Fibroblast of peridontal ligament (primary cell): ENCODE results near the gene NKTR.
"Not testable (repeated sequence)": the region's sequence is repeated elsewhere in the genome, so short reads cannot be mapped to it uniquely, and the experiment has no call there.

Source experiments
- DNase-seq: peaks from one replicate; pipeline ENCODE4 v3.0.0-alpha.2; 2010; ENCODE audit errors: extremely low read depth

NKTR gene

DNA sequence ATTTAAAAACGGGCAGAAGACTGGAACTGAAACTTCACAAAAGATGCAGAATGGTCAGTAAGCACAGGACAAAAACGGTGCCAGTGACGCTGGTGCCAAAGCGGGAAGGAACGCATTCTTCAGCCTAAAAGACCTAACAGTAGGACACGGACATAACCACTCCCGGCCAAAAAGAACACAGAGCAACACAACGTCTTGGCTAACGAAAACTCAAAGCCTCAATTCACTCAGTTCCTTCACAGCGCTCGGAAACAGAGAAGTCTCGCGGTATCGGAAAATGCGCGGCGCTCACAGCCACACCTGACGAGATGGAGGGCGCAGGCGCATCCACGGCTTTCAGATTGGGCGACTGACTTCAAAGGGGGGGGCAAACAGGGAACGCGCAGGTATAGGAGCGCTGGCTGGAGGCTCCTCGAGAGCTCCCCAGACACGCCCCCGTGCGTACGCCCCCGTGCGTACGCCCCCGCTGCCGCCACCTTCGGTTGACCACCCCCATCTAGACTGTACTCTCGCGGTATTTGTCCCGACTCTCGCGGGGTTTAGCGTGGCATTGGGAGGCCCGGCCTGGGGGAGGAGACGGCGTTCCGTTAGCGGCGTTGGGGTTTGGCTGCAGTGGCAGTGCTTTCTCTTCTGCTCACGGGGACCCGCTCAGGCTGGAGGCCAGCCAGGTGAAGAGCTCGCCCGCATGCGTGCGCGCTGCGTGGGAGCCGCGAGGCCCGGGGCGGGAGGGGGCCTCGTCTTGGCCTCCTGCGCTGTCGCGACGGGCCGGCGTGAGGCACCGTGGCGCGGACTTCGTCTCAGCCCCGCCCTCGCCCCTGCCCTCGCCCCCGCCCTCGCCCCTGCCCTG is at the start of gene NKTR:
TSS of gene NKTR (plus strand) at position 576 of the 847 bp plus-strand sequence. CDS start 321 bp downstream, outside the sequence.
- DNase-seq: peak; percentile 96

DNA sequence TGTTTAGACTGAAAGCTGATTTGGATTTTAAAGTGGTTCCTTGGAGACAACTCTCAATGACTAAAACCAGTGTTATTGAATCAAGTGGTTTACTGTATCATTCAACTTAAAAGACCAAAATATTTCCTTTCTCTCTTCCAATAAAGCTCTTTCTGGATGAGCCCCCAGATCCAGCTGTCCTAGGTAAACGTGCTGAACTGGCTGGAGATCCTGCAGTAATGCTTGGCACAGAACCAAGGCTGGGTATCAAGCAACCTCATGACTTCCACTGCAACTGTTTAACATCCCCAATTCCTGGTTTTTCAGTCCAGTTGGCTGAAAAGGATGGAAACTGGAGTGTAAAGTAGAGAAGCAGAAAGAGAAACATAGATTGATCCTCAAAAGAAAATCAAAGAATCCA is 47.7 kb upstream of the NKTR start:
- DNase-seq: no peak

DNA sequence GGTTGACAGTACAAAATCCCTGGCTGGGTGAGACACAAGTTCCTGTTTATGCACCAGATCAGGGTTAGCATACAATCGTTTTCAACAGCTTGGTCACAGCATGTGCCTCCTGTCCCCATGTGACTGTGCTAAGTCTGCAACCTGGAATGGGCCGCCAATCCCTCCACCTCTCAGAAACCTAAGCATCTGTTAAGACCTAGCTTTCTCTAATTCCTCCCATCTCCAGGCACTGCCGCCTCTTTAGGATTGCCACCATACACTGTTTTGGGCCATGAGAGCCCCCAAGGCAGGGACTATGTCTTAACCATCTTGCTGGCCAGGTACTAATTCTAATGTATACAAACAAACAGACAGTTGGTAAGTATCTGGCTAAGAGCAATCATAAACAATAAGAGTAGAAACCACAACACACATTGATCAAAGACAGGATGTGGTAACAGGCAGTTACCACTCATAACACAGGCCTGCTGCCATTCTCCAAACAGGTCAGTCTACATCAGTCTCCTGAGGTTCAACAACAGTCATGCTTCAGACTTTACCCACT is 44.3 kb upstream of the NKTR start:
- DNase-seq: no peak

DNA sequence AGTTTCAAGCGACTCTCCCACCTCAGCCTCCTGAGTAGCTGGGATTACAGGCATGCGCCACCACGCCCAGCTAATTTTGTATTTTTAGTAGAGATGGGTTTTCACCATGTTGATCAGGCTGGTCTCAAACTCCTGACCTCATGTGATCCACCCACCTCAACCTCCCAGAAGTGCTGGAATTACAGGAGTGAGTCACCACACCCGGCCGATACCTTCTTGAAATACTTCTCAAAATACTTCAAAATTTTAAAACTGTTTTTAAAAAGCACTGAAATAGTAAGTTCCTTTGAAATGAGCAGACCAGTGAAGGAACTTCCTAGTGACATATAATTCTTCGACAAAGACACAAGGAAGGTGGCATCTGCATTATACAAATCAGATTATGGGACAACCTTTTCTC is 43.7 kb upstream of the NKTR start:
- DNase-seq: not testable (repeated sequence)

DNA sequence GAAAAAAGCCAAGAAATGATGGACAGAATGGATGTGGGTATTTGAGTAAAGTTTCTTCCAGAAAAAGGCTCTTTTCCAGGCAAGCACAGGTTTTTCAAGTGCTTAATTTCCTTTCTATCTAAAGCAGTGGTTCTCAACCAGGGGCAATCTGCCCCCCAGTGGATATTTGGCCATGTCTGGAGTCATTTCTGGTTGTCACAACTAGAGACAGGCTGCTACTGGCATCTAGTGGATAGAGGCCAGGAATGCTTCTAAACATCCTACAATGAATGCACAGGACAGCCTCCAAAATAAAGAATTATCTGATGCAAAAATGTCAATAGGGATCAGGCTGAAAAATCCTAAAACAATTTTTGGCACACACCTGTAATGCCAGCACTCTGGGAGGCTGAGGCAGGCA is 42.6 kb upstream of the NKTR start:
- DNase-seq: no peak

DNA sequence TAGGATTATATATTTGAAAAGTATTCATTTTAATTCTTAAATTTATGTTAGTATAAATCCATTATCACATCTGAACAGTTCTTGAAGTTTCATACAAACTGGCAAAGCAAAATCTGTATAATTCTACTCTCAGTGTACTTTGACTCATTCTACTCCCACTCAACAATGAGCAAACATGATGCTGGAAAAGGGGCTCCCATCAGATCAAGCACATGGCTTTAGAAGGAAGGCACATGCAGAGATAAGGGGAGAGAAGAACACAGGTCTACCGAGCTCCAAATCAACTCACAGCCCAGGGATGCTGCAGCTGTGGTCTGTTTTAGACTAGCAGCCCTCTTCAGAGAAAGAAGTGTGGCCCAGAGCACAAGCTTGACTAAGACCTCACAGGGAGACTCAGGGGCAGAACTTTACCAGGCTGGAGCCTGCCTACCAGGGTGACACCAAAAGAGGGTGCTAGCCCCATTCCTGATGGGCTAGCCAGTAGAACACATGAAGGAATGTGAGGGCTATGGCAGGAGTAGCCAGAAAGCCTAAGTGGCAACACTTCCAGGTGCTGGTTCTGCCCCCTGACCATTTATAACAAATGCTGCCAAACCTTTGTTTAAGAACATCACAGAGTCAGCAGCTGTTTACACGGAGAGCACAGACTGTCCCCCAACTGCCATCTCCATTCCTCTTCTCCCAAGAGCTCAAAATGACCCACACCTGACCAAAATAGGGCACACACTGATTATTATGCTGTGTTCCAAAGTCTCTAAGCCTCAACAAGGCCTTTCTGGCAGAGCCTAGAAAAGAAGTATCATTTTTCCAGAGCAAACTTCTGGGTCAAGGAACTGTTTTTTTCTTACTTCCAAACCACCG is 38.2 kb upstream of the NKTR start:
- no peak for DNase-seq

DNA sequence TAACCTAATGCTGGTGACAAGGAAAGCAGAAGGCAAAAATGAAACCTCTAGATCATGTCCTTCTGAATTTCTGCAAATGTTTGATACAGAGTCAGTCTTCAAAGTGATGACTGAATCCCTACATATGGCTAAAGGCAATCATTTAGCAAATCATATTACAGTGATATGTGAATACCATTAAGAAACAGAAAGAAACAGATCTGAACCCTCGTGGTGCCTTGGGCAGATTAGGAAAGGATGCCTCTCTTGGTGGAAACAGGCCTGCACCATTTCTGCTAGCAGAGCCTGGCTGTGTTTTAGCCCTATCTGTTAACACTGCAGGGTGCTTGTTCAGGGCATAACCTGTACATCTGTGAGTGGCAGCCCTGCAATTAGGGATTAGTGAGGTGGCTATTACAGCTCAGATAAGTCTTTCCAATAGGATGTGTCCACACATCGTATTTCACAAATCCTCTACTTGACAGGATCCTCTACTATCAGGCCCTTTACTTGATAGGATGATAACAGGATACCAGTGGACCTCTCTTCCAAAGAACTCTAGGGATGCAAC is 30.8 kb upstream of the NKTR start:
- no peak for DNase-seq

DNA sequence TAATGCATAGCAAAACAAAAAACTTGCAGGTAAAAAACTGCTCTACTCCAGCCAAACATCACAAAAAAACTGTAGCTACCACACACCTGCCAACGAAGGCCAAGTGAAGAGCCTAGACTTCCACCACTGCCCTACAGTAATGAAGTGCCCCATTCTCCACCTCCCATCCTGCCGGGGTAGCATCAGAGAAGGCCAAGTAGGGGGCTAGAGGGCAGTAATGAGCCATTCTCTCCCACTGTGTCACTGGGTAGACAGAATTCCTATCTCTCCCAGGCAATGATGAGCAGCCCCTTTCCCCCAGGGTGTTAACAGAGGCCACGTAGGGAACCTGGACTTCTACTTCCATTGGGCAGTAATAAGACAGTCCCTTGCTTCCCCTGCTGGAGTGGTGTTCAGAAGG is 28.2 kb upstream of the NKTR start:
- peak; percentile 22 for DNase-seq

DNA sequence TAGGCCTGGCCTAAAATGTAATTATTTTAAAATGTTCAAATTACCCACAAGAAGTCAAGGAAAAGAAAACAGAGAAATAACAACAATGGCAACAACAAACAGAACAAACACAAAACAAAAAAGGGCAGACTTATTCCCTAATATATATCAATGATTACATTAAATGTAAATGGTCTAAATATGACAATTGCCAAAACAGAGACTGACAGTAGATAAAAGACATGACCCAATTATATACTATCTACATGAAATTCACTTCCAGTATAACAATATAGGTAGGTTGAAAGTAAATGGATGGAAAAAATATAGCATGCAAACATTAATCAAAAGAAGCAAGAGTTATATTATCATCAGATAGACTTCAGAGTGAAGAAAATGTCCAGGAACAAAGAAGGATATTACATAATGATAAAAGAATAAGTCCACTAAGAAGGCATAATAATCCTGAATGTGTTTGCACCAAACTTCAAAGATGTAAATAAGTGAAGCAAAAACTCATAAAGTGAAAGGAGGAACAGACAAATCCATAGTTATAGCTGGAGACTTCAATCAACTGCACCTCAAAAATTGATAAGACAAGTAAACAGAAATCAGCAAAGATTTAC is 25.2 kb upstream of the NKTR start:
- no peak for DNase-seq

DNA sequence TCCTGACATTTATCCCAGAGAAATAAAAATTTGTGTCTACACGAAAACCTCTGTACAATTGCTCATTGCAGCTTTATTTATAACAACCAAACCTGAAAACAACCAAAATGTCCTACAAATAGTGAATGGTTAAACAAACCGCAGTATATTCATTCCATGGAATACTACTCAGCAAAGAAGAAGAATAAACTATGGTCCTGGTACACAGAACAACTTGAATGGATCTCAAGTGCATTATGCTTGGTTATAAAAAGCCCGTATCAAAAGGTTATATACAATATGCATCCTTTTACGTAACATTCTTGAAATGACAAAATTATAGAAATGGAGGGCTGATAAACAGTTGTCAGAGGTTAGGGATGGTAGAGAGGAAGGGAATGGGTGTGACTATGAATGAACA is 22.4 kb upstream of the NKTR start:
- no peak for DNase-seq

DNA sequence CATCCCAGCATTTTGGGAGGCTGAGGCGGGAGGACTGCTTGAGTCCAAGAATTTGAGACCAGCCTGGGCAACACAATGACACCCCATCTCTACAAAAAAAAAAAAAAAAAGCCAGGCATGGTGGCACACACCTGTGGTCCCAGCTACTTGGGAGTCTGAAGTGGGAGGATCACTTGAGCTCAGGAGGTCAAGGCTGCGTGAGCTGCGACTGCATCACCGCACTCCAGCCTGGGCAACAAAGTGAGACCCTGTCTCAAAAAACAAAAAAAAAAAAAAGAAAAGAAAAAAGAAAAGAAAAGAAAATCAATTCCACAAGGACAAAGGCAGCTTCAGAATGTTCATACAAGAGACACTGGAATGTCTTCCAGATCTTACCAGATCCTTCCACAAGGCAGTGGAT is 21.1 kb upstream of the NKTR start:
- DNase-seq: not testable (repeated sequence)

DNA sequence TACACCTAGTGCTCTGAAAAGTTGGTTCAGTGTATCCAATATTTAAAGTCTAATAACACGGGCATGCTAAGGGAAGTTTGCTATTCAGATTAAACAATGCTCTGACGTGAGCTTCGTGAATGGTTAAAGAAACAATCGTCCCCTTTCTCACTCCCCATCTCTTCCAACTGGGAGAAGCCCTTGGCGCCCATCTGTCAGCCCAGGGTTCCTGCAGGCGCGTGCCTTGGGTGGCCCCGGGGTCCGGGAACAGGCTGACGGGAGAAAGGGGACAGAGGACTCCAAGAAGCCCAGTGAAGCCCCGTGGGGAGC is 19.1 kb upstream of the NKTR start:
- no peak for DNase-seq

DNA sequence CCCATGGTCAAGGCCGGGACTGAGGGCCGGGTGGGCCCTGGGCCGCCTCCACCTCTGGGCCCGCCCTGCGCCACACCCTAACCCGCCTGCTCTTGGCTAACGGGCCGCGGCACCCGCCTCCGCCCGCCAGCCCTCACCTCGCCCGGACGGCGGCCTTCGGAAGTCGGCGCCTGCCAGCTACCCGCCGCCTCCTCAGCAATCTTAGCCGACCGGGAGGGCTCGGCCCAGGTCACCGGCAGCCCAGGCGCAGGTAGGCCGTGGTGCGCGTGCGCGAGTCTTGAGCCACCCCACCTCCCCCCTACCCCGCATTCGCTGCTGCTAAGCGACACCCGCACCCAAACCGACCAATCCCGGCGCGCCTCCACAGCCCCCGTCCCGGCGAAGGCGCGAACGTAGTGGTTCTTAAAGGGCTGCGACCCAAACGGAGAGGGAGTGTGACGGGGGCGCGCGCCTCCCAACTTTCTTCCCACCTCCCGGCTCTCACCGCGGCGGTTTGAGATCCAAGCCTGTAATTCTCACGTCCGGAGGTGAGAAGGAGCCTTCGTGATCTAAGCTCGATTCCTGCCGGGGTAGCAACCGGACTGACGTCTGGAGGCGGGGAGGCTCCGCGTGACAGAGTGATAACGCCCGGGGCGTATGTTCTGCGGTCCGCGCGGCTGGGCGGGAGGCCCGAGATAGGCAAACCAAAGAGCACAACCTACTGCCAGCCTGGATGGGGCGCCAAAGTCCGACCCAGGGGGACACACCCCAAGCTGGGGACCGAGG is 18.6 kb upstream of the NKTR start, which contains the start of gene SEC22C:
TSS of gene SEC22C (minus strand) at position 259 of the 765 bp plus-strand sequence. CDS start 12,921 bp downstream, outside the sequence.
- DNase-seq: peak; percentile 83

DNA sequence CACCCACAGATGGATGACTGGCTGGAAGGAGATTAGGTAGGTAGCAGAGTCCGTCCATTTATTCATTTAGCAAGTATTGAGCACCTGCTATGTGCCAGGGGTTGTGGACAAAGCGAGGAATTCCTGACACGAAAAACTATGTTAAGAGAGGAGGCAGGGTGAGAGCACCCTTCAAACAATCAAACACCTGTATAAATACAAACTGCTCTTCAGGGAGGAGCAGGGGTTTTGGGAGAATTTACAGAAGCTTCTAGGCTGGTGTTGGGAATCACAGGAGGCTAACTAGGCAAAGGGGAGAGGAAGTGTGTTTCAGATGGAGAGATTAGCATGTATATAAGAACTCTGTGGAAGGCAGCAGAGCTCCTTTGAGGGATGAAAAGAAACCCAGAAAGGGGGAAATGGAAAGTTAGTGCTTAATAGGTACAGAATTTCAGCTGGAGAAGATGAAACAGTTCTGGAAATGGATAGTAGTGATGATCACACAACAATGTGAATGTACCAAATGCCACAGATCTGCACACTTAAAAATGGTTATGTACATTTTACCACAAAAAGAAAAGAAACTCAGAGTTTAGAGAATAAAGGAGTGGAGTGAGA is 17.9 kb upstream of the NKTR start:
- DNase-seq: no peak

DNA sequence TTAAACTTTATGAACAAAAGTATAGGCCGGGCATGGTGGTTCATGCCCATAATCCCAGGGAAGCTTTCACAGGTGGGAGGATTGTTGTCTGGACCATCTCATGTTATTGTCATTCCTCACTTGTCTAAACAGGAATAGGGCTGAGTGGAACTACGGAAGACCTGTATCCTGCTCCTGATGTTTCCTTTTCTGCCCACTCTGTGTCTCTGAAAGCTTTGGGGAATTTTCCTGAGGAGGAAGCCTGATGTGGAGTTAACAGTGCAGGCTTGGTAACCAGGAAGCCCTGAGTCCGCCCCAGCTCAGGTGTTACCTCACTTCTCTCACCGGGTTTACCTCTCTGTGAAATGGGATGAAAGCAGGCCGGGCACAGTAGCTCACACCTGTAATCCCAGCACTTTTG is 11.9 kb upstream of the NKTR start:
- no peak for DNase-seq

DNA sequence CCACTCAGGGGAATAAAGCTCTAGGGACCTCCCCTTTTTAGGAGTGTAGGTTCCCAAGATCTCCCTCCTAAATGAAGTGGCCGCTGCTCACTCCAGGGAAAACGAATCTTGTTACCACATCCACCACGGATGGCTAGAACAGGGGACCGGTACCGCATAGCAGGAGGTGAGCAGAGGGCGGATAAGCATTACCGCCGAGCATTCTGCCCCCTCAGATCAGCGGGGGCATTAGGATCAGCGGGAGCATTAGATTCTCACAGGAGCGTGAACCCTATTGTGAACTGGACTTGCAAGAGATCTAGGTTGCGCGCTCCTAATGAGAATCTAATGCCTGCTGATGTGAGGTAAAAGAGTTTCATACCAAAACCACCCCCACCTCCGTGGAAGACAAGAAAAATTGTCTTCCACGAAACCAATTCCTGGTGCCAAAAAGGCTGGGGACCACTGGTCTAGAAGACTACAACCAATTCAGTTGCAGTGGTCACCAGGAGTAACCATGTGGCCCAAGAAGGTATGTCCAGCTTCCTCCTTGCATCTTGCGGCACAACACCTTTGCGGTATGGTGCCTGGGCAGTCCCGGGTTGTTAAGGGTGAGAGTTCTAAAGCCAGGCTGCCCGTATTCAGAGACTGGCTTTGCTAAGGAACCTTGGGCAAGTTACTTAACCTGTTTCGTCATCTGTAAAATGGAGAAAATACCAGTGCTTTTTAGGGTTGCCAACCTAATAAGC is 10.9 kb upstream of the NKTR start:
- DNase-seq: no peak

DNA sequence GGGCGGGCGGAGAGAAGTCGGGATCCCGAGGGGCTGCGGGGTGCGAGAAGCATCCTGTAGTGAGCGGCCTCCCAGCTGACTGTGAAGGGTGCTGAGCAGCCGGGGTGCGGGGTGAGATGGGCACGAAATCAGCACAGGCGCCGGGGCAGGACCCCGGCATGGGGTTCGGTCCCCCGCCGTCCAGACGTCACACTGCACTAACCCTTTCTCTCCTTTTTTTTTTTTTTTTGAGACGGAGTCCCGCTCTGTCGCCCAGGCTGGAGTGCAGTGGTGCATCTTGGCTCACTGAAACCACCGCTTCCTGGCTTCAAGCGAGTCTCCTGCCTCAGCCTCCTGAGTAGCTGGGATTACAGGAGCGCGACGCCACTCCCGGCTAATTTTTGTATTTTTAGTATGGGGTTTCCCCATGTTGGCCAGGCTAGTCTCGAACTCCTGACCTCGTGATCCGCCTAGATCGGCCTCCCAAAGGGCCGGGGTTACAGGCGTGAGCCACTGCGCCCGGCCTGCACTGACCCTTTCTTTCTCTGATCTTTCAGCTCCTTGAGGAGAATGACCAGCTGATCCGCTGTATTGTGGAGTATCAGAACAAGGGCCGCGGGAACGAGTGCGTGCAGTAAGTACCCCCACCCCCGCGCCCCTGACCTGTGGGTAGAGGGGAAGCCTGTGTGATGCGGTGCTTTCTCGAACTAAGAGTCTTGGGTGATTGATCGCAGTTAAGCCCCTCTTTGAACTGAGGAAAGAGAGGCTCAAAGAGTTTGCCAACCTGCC is 9.3 kb upstream of the NKTR start:
- no peak for DNase-seq

DNA sequence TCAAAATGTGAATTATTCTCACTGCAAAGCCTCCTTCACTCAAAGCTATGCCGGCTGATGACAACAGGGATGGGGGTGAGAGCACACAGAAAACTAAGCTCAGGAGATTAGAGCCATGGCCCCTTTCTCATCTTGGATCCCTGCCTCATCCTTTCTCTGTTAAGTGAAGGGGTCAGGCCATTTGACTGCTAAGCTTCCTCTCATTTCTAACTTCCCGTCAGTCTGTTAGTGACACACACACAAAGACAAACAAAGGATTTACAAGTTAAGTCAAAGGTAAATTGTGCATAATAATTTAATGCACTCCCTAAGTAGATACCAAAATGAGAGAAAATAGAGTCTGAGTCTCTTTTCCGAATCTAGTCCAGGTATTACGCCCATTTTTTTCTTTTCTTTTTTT is 8.7 kb upstream of the NKTR start:
- DNase-seq: no peak

DNA sequence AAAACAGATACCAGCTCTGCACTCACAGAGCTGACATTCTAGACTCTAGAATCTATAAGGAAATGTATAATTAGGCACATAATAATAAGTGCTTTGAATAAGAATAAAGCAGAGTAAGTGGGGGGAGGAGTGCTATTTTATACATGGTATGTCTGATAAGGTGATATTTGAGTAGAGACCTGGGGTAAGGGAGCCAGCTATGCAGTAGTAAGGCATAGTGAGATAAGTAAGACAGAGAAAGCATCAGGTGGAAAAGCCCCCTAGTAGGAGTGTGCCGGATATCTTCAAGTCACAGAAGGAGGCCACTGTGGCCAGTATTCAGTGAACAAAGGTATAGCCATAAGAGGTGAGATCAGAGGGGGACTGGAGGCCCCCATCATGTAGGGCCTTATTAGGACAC is 6.9 kb upstream of the NKTR start:
- no peak for DNase-seq
